ENCODE measurements around the gene PIK3CA. TPM values are rescaled to one million over a fixed set of nuclear protein-coding genes. Genes with fewer than 3 reads are reported as not detected.
A peak's percentile ranks its signal among the peaks of the same experiment; 100 is the strongest.
"Not testable (repeated sequence)": the region's sequence is repeated elsewhere in the genome, so short reads cannot be mapped to it uniquely, and the experiment has no call there.

The PIK3CA gene
- total and polyA plus RNA-seq, 12 donors = 4.0 to 35.3 (median 22.5) TPM

DNA sequence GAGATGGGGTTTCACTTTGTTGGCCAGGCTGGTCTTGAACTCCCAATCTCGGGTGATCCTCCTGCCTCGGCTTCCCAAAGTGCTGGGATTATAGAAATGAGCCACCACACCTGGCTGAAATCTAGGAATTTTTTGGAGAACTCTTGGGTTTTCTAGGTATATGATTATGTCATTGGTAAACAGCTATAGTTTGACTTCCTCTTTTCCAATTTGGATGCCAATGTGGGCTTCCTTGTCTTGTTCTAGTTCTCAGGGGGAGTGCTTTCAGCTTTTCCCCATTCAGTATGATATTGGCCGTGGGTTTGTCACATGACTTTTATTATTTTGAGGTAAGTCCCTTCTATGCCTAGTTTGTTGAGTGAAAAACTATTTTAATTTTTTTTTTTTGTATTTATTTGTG lies 84.9 kb downstream of the PIK3CA start:
- Histone ChIP-seq H3K4me3 (no peak overlapping the region), H3K36me3 (peaks cover 0 to 85% (median 21%) of the 10 kb centered on the region in 9 donors), H3K27me3 (no peaks in the 10 kb centered on the region), H3K4me1 (peaks cover 0 to 10% (median 5%) of the 10 kb centered on the region in 9 donors), H3K27ac (no peak overlapping the region), H3K9me3 (no peaks in the 10 kb centered on the region)
- ATAC-seq = no peak
- no peak for DNase-seq
- TF ChIP-seq, protein P1, sequence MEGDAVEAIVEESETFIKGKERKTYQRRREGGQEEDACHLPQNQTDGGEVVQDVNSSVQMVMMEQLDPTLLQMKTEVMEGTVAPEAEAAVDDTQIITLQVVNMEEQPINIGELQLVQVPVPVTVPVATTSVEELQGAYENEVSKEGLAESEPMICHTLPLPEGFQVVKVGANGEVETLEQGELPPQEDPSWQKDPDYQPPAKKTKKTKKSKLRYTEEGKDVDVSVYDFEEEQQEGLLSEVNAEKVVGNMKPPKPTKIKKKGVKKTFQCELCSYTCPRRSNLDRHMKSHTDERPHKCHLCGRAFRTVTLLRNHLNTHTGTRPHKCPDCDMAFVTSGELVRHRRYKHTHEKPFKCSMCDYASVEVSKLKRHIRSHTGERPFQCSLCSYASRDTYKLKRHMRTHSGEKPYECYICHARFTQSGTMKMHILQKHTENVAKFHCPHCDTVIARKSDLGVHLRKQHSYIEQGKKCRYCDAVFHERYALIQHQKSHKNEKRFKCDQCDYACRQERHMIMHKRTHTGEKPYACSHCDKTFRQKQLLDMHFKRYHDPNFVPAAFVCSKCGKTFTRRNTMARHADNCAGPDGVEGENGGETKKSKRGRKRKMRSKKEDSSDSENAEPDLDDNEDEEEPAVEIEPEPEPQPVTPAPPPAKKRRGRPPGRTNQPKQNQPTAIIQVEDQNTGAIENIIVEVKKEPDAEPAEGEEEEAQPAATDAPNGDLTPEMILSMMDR (IDR thresholded peaks at IDR 0.05) = no peak
- intact Hi-C loops (cut with DNase I) = no loop called here
- WGBS, 2 donors = 95 to 97% methylated on average over 3 of the region's 3 CpGs

DNA sequence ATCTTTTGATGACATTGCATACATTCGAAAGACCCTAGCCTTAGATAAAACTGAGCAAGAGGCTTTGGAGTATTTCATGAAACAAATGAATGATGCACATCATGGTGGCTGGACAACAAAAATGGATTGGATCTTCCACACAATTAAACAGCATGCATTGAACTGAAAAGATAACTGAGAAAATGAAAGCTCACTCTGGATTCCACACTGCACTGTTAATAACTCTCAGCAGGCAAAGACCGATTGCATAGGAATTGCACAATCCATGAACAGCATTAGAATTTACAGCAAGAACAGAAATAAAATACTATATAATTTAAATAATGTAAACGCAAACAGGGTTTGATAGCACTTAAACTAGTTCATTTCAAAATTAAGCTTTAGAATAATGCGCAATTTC lies 86.0 kb downstream of the PIK3CA start:
- Histone ChIP-seq H3K36me3 (peaks cover 0 to 74% (median 21%) of the 10 kb centered on the region in 9 donors), H3K4me1 (peaks cover 0 to 10% (median 5%) of the 10 kb centered on the region in 9 donors), H3K9me3 (no peaks in the 10 kb centered on the region), H3K27me3 (no peaks in the 10 kb centered on the region), H3K27ac (no peak overlapping the region), H3K4me3 (no peak overlapping the region)
- DNase-seq = no peak
- no peak for ATAC-seq
- 90 to 91% methylated on average over 4 of the region's 4 CpGs for WGBS, 2 donors
- intact Hi-C loops (cut with DNase I) = no loop called here
- TF ChIP-seq, protein P1 (IDR thresholded peaks at IDR 0.05) = no peak

DNA sequence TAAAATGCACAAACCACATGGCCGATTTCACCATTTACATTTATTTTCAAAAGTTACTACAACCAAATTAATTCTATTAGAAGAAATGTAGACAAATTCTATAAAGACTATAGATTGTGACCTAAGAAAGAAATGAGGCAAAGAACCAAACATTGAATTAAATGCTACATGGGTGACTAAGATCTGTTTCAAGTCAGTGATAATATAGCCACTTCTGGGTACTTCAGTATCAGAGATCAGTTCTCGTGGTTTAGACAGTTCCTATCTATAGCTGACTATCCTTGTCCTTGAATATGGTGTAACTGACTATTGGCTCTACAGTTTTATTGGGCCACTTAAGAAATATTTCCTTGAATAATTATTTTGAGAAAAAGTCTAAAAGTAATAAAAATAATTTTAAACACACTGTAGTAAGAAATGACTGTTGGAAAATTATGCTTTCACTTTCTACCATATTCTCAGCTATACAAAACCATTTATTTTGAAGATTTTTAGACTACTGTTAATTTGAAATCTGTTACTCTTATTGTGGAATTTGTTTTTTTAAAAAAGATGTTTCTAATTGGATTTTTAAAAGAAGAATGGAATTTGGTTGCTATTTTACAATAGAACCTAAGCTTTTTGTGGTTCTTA lies 88.6 kb downstream of the PIK3CA start:
- ATAC-seq (peak in 2 of 8 donors; percentile 59 to 79), DNase-seq (no peak)
- H3K9me3 ChIP-seq = no peaks in the 10 kb centered on the region
- intact Hi-C loops (cut with DNase I) = no loop called here
- TF ChIP-seq, protein P1 (IDR thresholded peaks at IDR 0.05) = no peak
- peaks cover 0 to 61% (median 6%) of the 10 kb centered on the region in 9 donors for H3K36me3 ChIP-seq
- no peaks in the 10 kb centered on the region for H3K27me3 ChIP-seq
- H3K27ac ChIP-seq = peak overlapping the region in 1 of 10 donors; percentile 1
- peaks cover 0 to 10% (median 5%) of the 10 kb centered on the region in 9 donors for H3K4me1 ChIP-seq
- WGBS, 2 donors = 69 to 77% methylated on average over 2 of the region's 2 CpGs
- no peak overlapping the region for H3K4me3 ChIP-seq

DNA sequence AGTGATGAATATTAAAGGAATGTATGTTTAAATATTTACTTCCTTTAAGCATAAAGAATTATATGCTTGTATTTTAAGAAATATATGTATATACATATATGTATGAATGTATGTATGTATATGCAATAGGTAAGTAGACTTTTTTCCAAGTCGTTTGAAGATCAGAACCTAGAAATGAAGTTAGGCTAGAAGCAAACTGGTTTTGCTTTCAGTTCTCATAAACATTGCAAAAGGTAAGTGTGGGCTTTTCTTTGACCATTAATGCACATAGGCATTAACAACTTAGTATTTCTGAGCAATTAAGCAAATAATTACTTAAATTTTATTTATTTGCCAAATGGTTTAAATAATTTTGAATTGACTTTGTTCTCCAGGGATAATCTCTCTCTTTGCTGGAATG lies 92.1 kb downstream of the PIK3CA start:
- 55 to 62% methylated on average over 1 of the region's 1 CpG for WGBS, 2 donors
- H3K9me3 ChIP-seq; intact Hi-C loops (cut with DNase I); H3K27me3 ChIP-seq; DNase-seq; H3K27ac ChIP-seq; H3K4me1 ChIP-seq; H3K4me3 ChIP-seq; ATAC-seq: not testable (repeated sequence)
- H3K36me3 ChIP-seq = peaks cover 0 to 48% (median 0%) of the 10 kb centered on the region in 9 donors

DNA sequence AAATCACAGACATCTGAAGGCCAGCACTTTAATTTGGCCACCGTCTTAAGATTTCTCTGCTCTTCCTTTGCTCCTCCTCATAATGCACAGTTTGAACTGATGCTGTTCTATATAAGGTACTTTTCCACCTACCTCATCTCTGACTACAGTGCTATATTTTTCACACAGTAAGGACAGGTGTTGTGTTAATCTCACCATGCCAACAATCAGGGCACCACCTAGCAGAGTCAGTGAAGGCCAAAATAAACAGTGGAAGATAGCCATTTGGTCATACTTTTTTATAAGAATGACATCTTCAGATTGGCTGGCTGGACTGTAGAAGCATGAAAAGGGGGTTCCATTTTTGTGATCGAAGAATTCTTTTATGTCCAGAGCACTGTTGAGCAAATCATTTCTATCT lies 94.7 kb downstream of the PIK3CA start:
- ATAC-seq; H3K4me3 ChIP-seq; H3K4me1 ChIP-seq; H3K27ac ChIP-seq; intact Hi-C loops (cut with DNase I); DNase-seq; H3K27me3 ChIP-seq; H3K9me3 ChIP-seq: not testable (repeated sequence)
- H3K36me3 ChIP-seq = peaks cover 0 to 63% (median 0%) of the 10 kb centered on the region in 9 donors
- WGBS, 2 donors = 95 to 96% methylated on average over 1 of the region's 2 CpGs
